C4-2B (cell line): ENCODE data around the gene GNB1L.

Source experiments
- H3K27ac ChIP-seq: fragments of 450-650 bp; 2 replicates; pipeline ENCODE4 v1.5.1; 2017
- CTCF ChIP-seq: fragments of 450-650 bp; conservative IDR thresholded peaks from 2 replicates; pipeline ENCODE4 v1.5.1; 2017; ENCODE audit warnings: mild to moderate bottlenecking
- ZFX ChIP-seq: fragments of 450-650 bp; IDR thresholded peaks from 2 replicates; pipeline ENCODE4 v1.6.1; 2017

GNB1L gene

GRCh38 chr22:19873960-19874306 lies 19.3 kb upstream of the GNB1L start:
- no peak for TF ChIP-seq CTCF
- no peak for TF ChIP-seq ZFX

GRCh38 chr22:19873138-19873959 lies 18.7 kb upstream of the GNB1L start:
- H3K27ac ChIP-seq = peak overlapping the region; percentile 7; the same call in 1 of the 2 replicates

More at GRCh38 chr22:19873960-19874306, 19.3 kb upstream of the GNB1L start:
- H3K27ac ChIP-seq = peak overlapping the region; percentile 7; the same call in 1 of the 2 replicates

GRCh38 chr22:19872779-19873137 lies 18.1 kb upstream of the GNB1L start:
- H3K27ac ChIP-seq = no peak overlapping the region
- TF ChIP-seq ZFX = no peak

More at GRCh38 chr22:19873138-19873959, 18.7 kb upstream of the GNB1L start:
- TF ChIP-seq CTCF (no peak), ZFX (no peak)

GRCh38 chr22:19871845-19872778 lies 17.4 kb upstream of the GNB1L start:
- no peak overlapping the region for H3K27ac ChIP-seq
- TF ChIP-seq ZFX (no peak), CTCF (no peak)

- H3K27ac ChIP-seq = no peak overlapping the region
- TF ChIP-seq CTCF (no peak), ZFX (no peak)
Measured at GRCh38 chr22:19871023-19871844, 16.6 kb upstream of the GNB1L start.

GRCh38 chr22:19870153-19871022 lies 15.7 kb upstream of the GNB1L start:
- no peak overlapping the region for H3K27ac ChIP-seq
- no peak for TF ChIP-seq CTCF
- no peak for TF ChIP-seq ZFX
